Prostate gland (tissue), 2 donors: ENCODE results near the gene OAS2. TPM values are rescaled to one million over a fixed set of nuclear protein-coding genes. Genes with fewer than 3 reads are reported as not detected.
A peak's percentile ranks its signal among the peaks of the same experiment; 100 is the strongest.

Experiments used
- DNase-seq: peaks from one replicate; pipeline ENCODE4 v3.0.0-alpha.2; 2019; ENCODE audit warnings: low spot score
- H3K27ac ChIP-seq, 2 donors: fragments of 200-600 bp; sonication (generic); 2 replicates each; pipeline ENCODE4 v1.5.1; 2017 to 2019
- H3K27me3 ChIP-seq: fragments of 200-600 bp; sonication (generic); replicated peaks from 2 replicates; pipeline ENCODE4 v1.5.1; 2019; ENCODE audit not compliant: insufficient read depth
- H3K36me3 ChIP-seq, 2 donors: fragments of 200-600 bp; sonication (generic); 1 replicate in 1 of 2; 2 replicates in 1 of 2; pipeline versions ENCODE4 v1.5.1 to v1.8.1; 2017 to 2019
- H3K4me1 ChIP-seq: fragments of 200-600 bp; sonication (generic); replicated peaks from 2 replicates; pipeline ENCODE4 v1.5.1; 2019
- H3K4me3 ChIP-seq, 2 donors: fragments of 200-600 bp; sonication (generic); 2 replicates each; pipeline ENCODE4 v1.5.1; 2017 to 2019
- H3K9me3 ChIP-seq: fragments of 200-600 bp; sonication (generic); 2 replicates; pipeline ENCODE4 v1.5.1; 2017
- CTCF ChIP-seq, 4 experiments: fragments of 200-600 bp in 2 of 4; fragments of 450-650 bp in 2 of 4; sonication (generic) in 2 of 4; IDR thresholded peaks; 1 replicate in 3 of 4; 2 replicates in 1 of 4; pipeline ENCODE4 v1.5.1; 2016 to 2019; ENCODE audit warnings: antibody characterized with exemption in 4 of 4, mild to moderate bottlenecking in 2 of 4, moderate library complexity in 2 of 4
- POLR2A ChIP-seq: fragments of 450-650 bp; IDR thresholded peaks from one replicate; pipeline ENCODE4 v1.6.1; 2016; ENCODE audit warnings: antibody characterized with exemption, mild to moderate bottlenecking
- POLR2AphosphoS5 ChIP-seq: sonication (generic); formaldehyde crosslinking; IDR thresholded peaks from one replicate; pipeline ENCODE4 v1.6.1; 2017; ENCODE audit warnings: antibody characterized with exemption
- WGBS: methylation state at CpG from one replicate; pipeline ENCODE4 v1.1.5; 2018; 5-methylcytosine and 5-hydroxymethylcytosine counted together
- intact Hi-C: fragments of 100-400 bp; cut with DNase I; formaldehyde crosslinking; loops from one replicate; pipeline ENCODE4 v1.14.2; 2022
- total RNA-seq, 2 donors: library from RNA; depleted of rRNA; stranded (reverse); fragments of >200 nt; gene quantifications; one replicate each; pipeline ENCODE4 v1.1.0, GENCODE V29; 2016

The OAS2 gene
- total RNA-seq, 2 donors from 2014 or later: 9.7 to 12.4 TPM

DNA sequence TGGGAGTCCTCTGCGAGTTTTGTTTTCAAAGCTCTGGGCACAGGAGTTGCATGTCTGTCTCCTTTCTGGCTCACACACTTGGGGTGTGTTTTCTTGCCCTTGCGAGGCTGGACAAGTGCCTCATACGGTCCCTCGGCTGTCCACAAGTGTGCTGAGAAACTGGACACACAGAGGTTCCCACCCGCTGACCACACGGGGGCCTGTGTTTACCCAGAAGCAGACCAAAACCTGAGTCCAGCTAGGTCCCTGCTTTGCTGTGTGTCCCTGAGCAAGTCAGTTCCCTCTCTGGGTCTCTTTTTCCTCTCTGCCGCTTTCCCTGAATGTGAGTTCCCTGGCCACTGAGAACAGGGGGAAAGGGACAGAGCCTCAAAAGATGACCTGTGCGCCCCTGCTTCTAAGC, 678 bp upstream of the OAS2 start:
- H3K4me1 ChIP-seq: no peaks in the 10 kb centered on the region
- DNase-seq: no peak
- TF ChIP-seq POLR2AphosphoS5 (no peak), POLR2A (no peak)
- H3K27ac ChIP-seq: peak overlapping the region; percentile 71 to 72
- no peaks in the 10 kb centered on the region for H3K36me3 ChIP-seq
- intact Hi-C loops: no loop called here
- WGBS: 85% methylated on average over 8 of the region's 8 CpGs
- peak overlapping the region; percentile 19 to 27 for H3K4me3 ChIP-seq
- H3K27me3 ChIP-seq: no peaks in the 10 kb centered on the region
- H3K9me3 ChIP-seq: no peaks in the 10 kb centered on the region

DNA sequence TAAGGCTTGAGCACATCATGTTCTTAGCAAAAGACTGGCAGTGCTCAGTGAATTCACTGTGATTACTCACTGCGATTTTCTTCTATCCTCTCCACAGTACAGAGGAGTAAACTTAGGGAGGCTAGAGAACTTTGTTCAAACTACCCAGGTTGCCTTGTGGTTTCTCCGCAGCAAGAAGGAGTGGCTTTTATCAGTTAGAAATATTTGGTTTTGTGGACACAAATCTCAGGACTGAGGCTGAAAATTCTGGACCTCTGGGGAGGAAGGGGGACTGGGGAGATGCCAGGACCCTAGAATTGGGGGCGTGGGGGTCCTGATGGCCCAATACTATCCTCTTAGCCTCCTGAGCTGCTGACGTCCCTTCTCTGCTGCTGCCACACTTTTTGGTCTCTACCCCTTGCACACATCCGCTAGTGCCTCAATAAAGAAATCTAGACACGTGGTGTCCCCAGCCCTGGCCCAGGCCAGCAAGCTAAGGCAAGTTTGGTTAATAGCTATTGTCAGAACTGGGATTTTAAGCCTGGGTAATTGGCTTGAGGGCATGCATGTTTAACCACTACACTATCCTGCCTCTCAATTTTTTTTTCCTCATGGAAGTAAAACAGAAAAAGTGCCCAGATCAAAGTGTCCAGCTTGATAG, 842 bp downstream of the OAS2 start:
- intact Hi-C loops: no loop called here
- Histone ChIP-seq H3K4me3 (peak overlapping the region; percentile 19 to 27), H3K27me3 (no peaks in the 10 kb centered on the region), H3K4me1 (no peaks in the 10 kb centered on the region), H3K9me3 (no peaks in the 10 kb centered on the region), H3K27ac (peak overlapping the region; percentile 71 to 72), H3K36me3 (no peaks in the 10 kb centered on the region)
- peak; percentile 29 for DNase-seq
- TF ChIP-seq CTCF (IDR thresholded peaks at IDR 0.05): no peak
- TF ChIP-seq POLR2A: no peak
- no peak for TF ChIP-seq POLR2AphosphoS5
- WGBS: 45% methylated on average over 6 of the region's 6 CpGs

GRCh38 chr12:112980491-112981158, 2.3 kb downstream of the OAS2 start:
- Histone ChIP-seq H3K9me3 (no peaks in the 10 kb centered on the region), H3K36me3 (no peaks in the 10 kb centered on the region), H3K4me1 (no peaks in the 10 kb centered on the region), H3K4me3 (no peak overlapping the region), H3K27me3 (no peaks in the 10 kb centered on the region), H3K27ac (no peak overlapping the region)
- TF ChIP-seq POLR2A: no peak
- no peak for TF ChIP-seq CTCF (IDR thresholded peaks at IDR 0.05)
- no peak for TF ChIP-seq POLR2AphosphoS5
- DNase-seq: no peak
- intact Hi-C loops: no loop called here
- 64% methylated on average over 4 of the region's 4 CpGs for WGBS

- TF ChIP-seq POLR2AphosphoS5 (no peak), CTCF (IDR thresholded peaks at IDR 0.05) (no peak), POLR2A (no peak)
- WGBS: 92% methylated on average over 1 of the region's 1 CpG
- Histone ChIP-seq H3K4me1 (no peaks in the 10 kb centered on the region), H3K27me3 (no peaks in the 10 kb centered on the region), H3K36me3 (no peaks in the 10 kb centered on the region), H3K9me3 (no peaks in the 10 kb centered on the region), H3K4me3 (no peak overlapping the region), H3K27ac (no peak overlapping the region)
- no peak for DNase-seq
- intact Hi-C loops: no loop called here
Measured at GRCh38 chr12:112985642-112986290, 7.4 kb downstream of the OAS2 start.

DNA sequence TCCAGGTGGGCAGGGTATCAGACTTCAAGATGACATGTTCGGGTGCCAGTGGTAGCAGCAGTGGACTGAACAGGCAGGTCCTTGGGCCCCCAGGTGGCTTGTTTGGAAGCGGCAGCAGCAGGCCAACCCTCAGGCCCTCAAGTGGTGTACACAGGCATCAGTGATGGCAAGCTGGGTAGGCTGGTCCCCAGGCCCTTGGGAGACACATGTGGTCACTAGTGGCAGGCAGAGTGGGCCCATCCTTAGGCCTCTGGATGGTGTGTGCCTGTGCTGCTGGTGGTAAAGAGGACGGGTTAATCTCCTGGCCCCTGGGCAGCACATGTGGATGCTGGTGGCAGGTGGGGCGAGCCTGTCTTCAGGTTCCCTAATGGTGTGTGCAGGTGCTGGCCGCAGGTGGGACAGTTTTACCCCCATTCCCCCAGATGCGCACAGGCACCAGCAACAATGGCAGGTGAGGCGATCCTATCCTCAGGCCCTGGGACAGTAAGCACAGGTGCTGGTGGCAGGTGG, 8.0 kb downstream of the OAS2 start:
- Histone ChIP-seq H3K9me3 (no peaks in the 10 kb centered on the region), H3K27ac (no peak overlapping the region), H3K27me3 (no peaks in the 10 kb centered on the region), H3K4me1 (no peaks in the 10 kb centered on the region), H3K36me3 (no peaks in the 10 kb centered on the region), H3K4me3 (no peak overlapping the region)
- intact Hi-C loops: no loop called here
- no peak for DNase-seq
- 92% methylated on average over 5 of the region's 7 CpGs for WGBS
- TF ChIP-seq POLR2A (no peak), CTCF (IDR thresholded peaks at IDR 0.05) (no peak), POLR2AphosphoS5 (no peak)
